ENCODE measurements around the gene RSU1.

GRCh38 chr10:16727666-16728065 lies 89.6 kb downstream of the RSU1 start:
- TF ChIP-seq ZNF70 (CRISPR knock-in tag; IDR thresholded peaks at IDR 0.05) (no peak), PATZ1 (CRISPR knock-in tag; IDR thresholded peaks at IDR 0.05; ENCODE audit: borderline replicate concordance) (no peak), TOX (CRISPR knock-in tag; IDR thresholded peaks at IDR 0.05; ENCODE audit: borderline replicate concordance) (no peak), POU6F1 (CRISPR knock-in tag; IDR thresholded peaks at IDR 0.05; ENCODE audit: borderline replicate concordance, low read depth) (no peak), TCF4 (CRISPR knock-in tag; IDR thresholded peaks at IDR 0.05; ENCODE audit: borderline replicate concordance) (no peak)
